Raji (cell line): ENCODE measurements around the gene CYSTM1.

Source experiments
- POLR2A ChIP-seq: IDR thresholded peaks from 2 replicates; pipeline ENCODE4 v1.6.1; 2011; ENCODE audit warnings: low read depth, low read length, control low read depth; ENCODE audit not compliant: insufficient read depth

CYSTM1 gene

GRCh38 chr5:140182803-140183367 lies 7.9 kb downstream of the CYSTM1 start:
- TF ChIP-seq POLR2A, result no peak

GRCh38 chr5:140185409-140185808 lies 10.4 kb downstream of the CYSTM1 start:
- TF ChIP-seq POLR2A, result no peak

- TF ChIP-seq POLR2A, result no peak
Measured at GRCh38 chr5:140186267-140186671, 11.3 kb downstream of the CYSTM1 start.

GRCh38 chr5:140189253-140189652 lies 14.3 kb downstream of the CYSTM1 start:
- no peak for TF ChIP-seq POLR2A

- no peak for TF ChIP-seq POLR2A
Measured at GRCh38 chr5:140189977-140190871, 15.2 kb downstream of the CYSTM1 start.

GRCh38 chr5:140190872-140191218 lies 15.9 kb downstream of the CYSTM1 start:
- TF ChIP-seq POLR2A, result no peak

- no peak for TF ChIP-seq POLR2A
Measured at GRCh38 chr5:140192715-140193430, 17.9 kb downstream of the CYSTM1 start.

- TF ChIP-seq POLR2A, result no peak
Measured at GRCh38 chr5:140194662-140195061, 19.7 kb downstream of the CYSTM1 start.

- no peak for TF ChIP-seq POLR2A
Measured at GRCh38 chr5:140196115-140196814, 21.3 kb downstream of the CYSTM1 start.

- no peak for TF ChIP-seq POLR2A
Measured at GRCh38 chr5:140197023-140197422, 22.0 kb downstream of the CYSTM1 start.

GRCh38 chr5:140202078-140202477 lies 27.1 kb downstream of the CYSTM1 start:
- no peak for TF ChIP-seq POLR2A

- TF ChIP-seq POLR2A, result no peak
Measured at GRCh38 chr5:140202610-140203009, 27.6 kb downstream of the CYSTM1 start.

GRCh38 chr5:140205216-140205615 lies 30.2 kb downstream of the CYSTM1 start:
- no peak for TF ChIP-seq POLR2A

GRCh38 chr5:140205952-140206351 lies 31.0 kb downstream of the CYSTM1 start:
- no peak for TF ChIP-seq POLR2A

- no peak for TF ChIP-seq POLR2A
Measured at GRCh38 chr5:140207250-140207964, 32.4 kb downstream of the CYSTM1 start.
